Measurements from ENCODE around the gene CDK13.

CDK13 gene

GRCh38 chr7:40000734-40001315, 50.8 kb downstream of the CDK13 start:
- no peaks in the 10 kb centered on the region for H3K27me3 ChIP-seq (replicated peaks; ENCODE audit: insufficient read depth, low read length)

GRCh38 chr7:40001649-40002048, 51.6 kb downstream of the CDK13 start:
- Histone ChIP-seq H3K4me3 (ENCODE audit: low read length) (no peak overlapping the region), H3K4me2 (ENCODE audit: low read depth, low read length) (no peak overlapping the region), H3K9ac (ENCODE audit: low read length) (no peak overlapping the region), H3K27ac (ENCODE audit: low read length) (no peak overlapping the region), H3K79me2 (ENCODE audit: low read length) (peaks cover 5% of the 10 kb centered on the region), H3K9me2 (replicated peaks; ENCODE audit: insufficient read depth, low read length) (no peaks in the 10 kb centered on the region), H3K36me3 (replicated peaks; ENCODE audit: insufficient read depth, low read length) (no peaks in the 10 kb centered on the region), H4K20me1 (ENCODE audit: insufficient read depth, low read length) (no peaks in the 10 kb centered on the region), H3K27me3 (replicated peaks; ENCODE audit: insufficient read depth, low read length) (no peaks in the 10 kb centered on the region), H3K4me1 (ENCODE audit: low read length) (no peaks in the 10 kb centered on the region), H2AFZ (ENCODE audit: low read length) (no peak overlapping the region), H3F3A (ENCODE audit: insufficient read depth, low read length) (no peaks in the 10 kb centered on the region), H3K9me3 (replicated peaks; ENCODE audit: insufficient read depth, low read length) (no peaks in the 10 kb centered on the region)
- TF ChIP-seq CTCF (IDR thresholded peaks at IDR 0.05; ENCODE audit: low read length): no peak
- TF ChIP-seq EZH2phosphoT487 (IDR thresholded peaks at IDR 0.05; ENCODE audit: low read length): no peak
- no peak for TF ChIP-seq EZH2 (optimal IDR thresholded peaks at IDR 0.05; ENCODE audit: low read depth, low read length)
- no peak for DNase-seq

More at GRCh38 chr7:40000734-40001315, 50.8 kb downstream of the CDK13 start:
- TF ChIP-seq EZH2 (optimal IDR thresholded peaks at IDR 0.05; ENCODE audit: low read depth, low read length) (no peak), CTCF (IDR thresholded peaks at IDR 0.05; ENCODE audit: low read length) (no peak), EZH2phosphoT487 (IDR thresholded peaks at IDR 0.05; ENCODE audit: low read length) (no peak)
- Histone ChIP-seq H3K36me3 (replicated peaks; ENCODE audit: insufficient read depth, low read length) (no peaks in the 10 kb centered on the region), H3K9me2 (replicated peaks; ENCODE audit: insufficient read depth, low read length) (no peaks in the 10 kb centered on the region), H3K9ac (ENCODE audit: low read length) (no peak overlapping the region), H2AFZ (ENCODE audit: low read length) (no peak overlapping the region), H3K4me2 (ENCODE audit: low read depth, low read length) (no peak overlapping the region), H3K9me3 (replicated peaks; ENCODE audit: insufficient read depth, low read length) (no peaks in the 10 kb centered on the region), H3F3A (ENCODE audit: insufficient read depth, low read length) (no peaks in the 10 kb centered on the region), H3K4me3 (ENCODE audit: low read length) (no peak overlapping the region), H3K4me1 (ENCODE audit: low read length) (no peaks in the 10 kb centered on the region), H3K79me2 (ENCODE audit: low read length) (peaks cover 11% of the 10 kb centered on the region), H4K20me1 (ENCODE audit: insufficient read depth, low read length) (no peaks in the 10 kb centered on the region), H3K27ac (ENCODE audit: low read length) (no peak overlapping the region)
- no peak for DNase-seq

- Histone ChIP-seq H3K4me1 (ENCODE audit: low read length) (no peaks in the 10 kb centered on the region), H3F3A (ENCODE audit: insufficient read depth, low read length) (no peaks in the 10 kb centered on the region), H2AFZ (ENCODE audit: low read length) (no peak overlapping the region), H3K9me2 (replicated peaks; ENCODE audit: insufficient read depth, low read length) (no peaks in the 10 kb centered on the region), H3K9me3 (replicated peaks; ENCODE audit: insufficient read depth, low read length) (no peaks in the 10 kb centered on the region), H3K4me3 (ENCODE audit: low read length) (no peak overlapping the region), H3K27me3 (replicated peaks; ENCODE audit: insufficient read depth, low read length) (no peaks in the 10 kb centered on the region), H4K20me1 (ENCODE audit: insufficient read depth, low read length) (no peaks in the 10 kb centered on the region), H3K36me3 (replicated peaks; ENCODE audit: insufficient read depth, low read length) (no peaks in the 10 kb centered on the region), H3K79me2 (ENCODE audit: low read length) (no peaks in the 10 kb centered on the region; the same call in 1 of the 2 replicates), H3K4me2 (ENCODE audit: low read depth, low read length) (no peak overlapping the region), H3K9ac (ENCODE audit: low read length) (no peak overlapping the region), H3K27ac (ENCODE audit: low read length) (no peak overlapping the region; the same call in 1 of the 2 replicates)
- TF ChIP-seq EZH2phosphoT487 (IDR thresholded peaks at IDR 0.05; ENCODE audit: low read length) (no peak), EZH2 (optimal IDR thresholded peaks at IDR 0.05; ENCODE audit: low read depth, low read length) (no peak)
- no peak for DNase-seq
Measured at GRCh38 chr7:40003597-40003996, 53.5 kb downstream of the CDK13 start.

GRCh38 chr7:40008223-40008815, 58.3 kb downstream of the CDK13 start:
- no peak for DNase-seq
- H3K9me2 ChIP-seq (replicated peaks; ENCODE audit: insufficient read depth, low read length): no peaks in the 10 kb centered on the region
- H3K9ac ChIP-seq (ENCODE audit: low read length): no peak overlapping the region
- H3K4me3 ChIP-seq (ENCODE audit: low read length): no peak overlapping the region
- no peak overlapping the region for H3K4me2 ChIP-seq (ENCODE audit: low read depth, low read length)
- H4K20me1 ChIP-seq (ENCODE audit: insufficient read depth, low read length): no peaks in the 10 kb centered on the region
- H3K9me3 ChIP-seq (replicated peaks; ENCODE audit: insufficient read depth, low read length): no peaks in the 10 kb centered on the region
- no peak overlapping the region for H2AFZ ChIP-seq (ENCODE audit: low read length)
- no peak overlapping the region for H3K27ac ChIP-seq (ENCODE audit: low read length)
- H3K79me2 ChIP-seq (ENCODE audit: low read length): no peaks in the 10 kb centered on the region; the same call in 1 of the 2 replicates
- H3K27me3 ChIP-seq (replicated peaks; ENCODE audit: insufficient read depth, low read length): no peaks in the 10 kb centered on the region
- no peaks in the 10 kb centered on the region; the same call in 1 of the 2 replicates for H3K36me3 ChIP-seq (replicated peaks; ENCODE audit: insufficient read depth, low read length)
- H3F3A ChIP-seq (ENCODE audit: insufficient read depth, low read length): no peaks in the 10 kb centered on the region
- TF ChIP-seq CTCF (IDR thresholded peaks at IDR 0.05; ENCODE audit: low read length): no peak
- TF ChIP-seq EZH2 (optimal IDR thresholded peaks at IDR 0.05; ENCODE audit: low read depth, low read length): no peak
- TF ChIP-seq EZH2phosphoT487 (IDR thresholded peaks at IDR 0.05; ENCODE audit: low read length): no peak
- H3K4me1 ChIP-seq (ENCODE audit: low read length): no peaks in the 10 kb centered on the region
